Caco-2 (cell line): ENCODE results near the gene FCN3. TPM values are rescaled to one million over a fixed set of nuclear protein-coding genes. Genes with fewer than 3 reads are reported as not detected.

Experiments used
- BruUV-seq: library from RNA; stranded (reverse); fragments of 400-500 nt; replicated peaks from 2 replicates; lab custom pipeline; 2021; lab: Mats Ljungman, UMichigan
- CTCF ChIA-PET: fragments of 300-600 bp; sonication (Branson Sonifier 250); formaldehyde crosslinking; loops from one replicate; lab custom pipeline; 2022; ENCODE audit warnings: antibody characterized with exemption; lab: Charles Lee
- POLR2A ChIA-PET: fragments of 300-600 bp; sonication (Branson Sonifier 250); formaldehyde crosslinking; loops from one replicate; lab custom pipeline; 2022; ENCODE audit warnings: antibody characterized with exemption; lab: Charles Lee
- DNase-seq, 2 experiments: peaks; one replicate each; pipeline versions ENCODE4 v3.0.0 to v3.0.0-alpha.2; 2020 to 2022
- H3K27me3 ChIP-seq: replicated peaks from 2 replicates; pipeline ENCODE4 v1.6.0; 2011; ENCODE audit warnings: low read length; ENCODE audit not compliant: control insufficient read depth, insufficient read depth
- H3K36me3 ChIP-seq: 2 replicates; pipeline ENCODE4 v1.5.1; 2011; ENCODE audit warnings: low read length; ENCODE audit not compliant: control insufficient read depth, insufficient read depth
- H3K4me1 ChIP-seq: fragments of 250-450 bp; sonication (Bioruptor Pico); 2 replicates; pipeline ENCODE4 v1.5.1; 2020; ENCODE audit warnings: mild to moderate bottlenecking
- H3K4me3 ChIP-seq: 2 replicates; pipeline ENCODE4 v1.5.1; 2011; ENCODE audit warnings: low read depth, mild to moderate bottlenecking, control low read depth, low read length
- H3K9me3 ChIP-seq: fragments of 250-450 bp; sonication (Bioruptor Pico); 2 replicates; pipeline ENCODE4 v1.5.1; 2020; ENCODE audit warnings: mild to moderate bottlenecking, moderate library complexity
- H3K27ac Mint-ChIP-seq: one replicate; pipeline ENCODE4 v1.8.0; 2022; ENCODE audit warnings: mixed read lengths; ENCODE audit not compliant: unreplicated experiment
- H3K27me3 Mint-ChIP-seq: one replicate; pipeline ENCODE4 v1.8.0; 2022; ENCODE audit warnings: mixed read lengths; ENCODE audit not compliant: insufficient read depth, unreplicated experiment
- H3K36me3 Mint-ChIP-seq: one replicate; pipeline ENCODE4 v1.8.0; 2022; ENCODE audit warnings: mild to moderate bottlenecking, mixed read lengths; ENCODE audit not compliant: insufficient read depth, unreplicated experiment
- H3K4me1 Mint-ChIP-seq: one replicate; pipeline ENCODE4 v1.8.0; 2022; ENCODE audit warnings: low read depth, mixed read lengths; ENCODE audit not compliant: unreplicated experiment
- H3K4me3 Mint-ChIP-seq: one replicate; pipeline ENCODE4 v1.8.0; 2022; ENCODE audit warnings: mild to moderate bottlenecking, moderate library complexity, mixed read lengths; ENCODE audit not compliant: unreplicated experiment
- H3K9me3 Mint-ChIP-seq: one replicate; pipeline ENCODE4 v1.8.0; 2022; ENCODE audit warnings: mixed read lengths; ENCODE audit not compliant: unreplicated experiment
- CTCF ChIP-seq, 2 experiments: fragments of 200-600 bp in 1 of 2; IDR thresholded peaks; 1 replicate in 1 of 2; 2 replicates in 1 of 2; pipeline versions ENCODE4 v1.5.1 to v1.8.0; 2011 to 2022; ENCODE audit warnings: antibody characterized with exemption in 1 of 2, control low read depth in 1 of 2, inconsistent platforms in 1 of 2, low read depth in 1 of 2, low read length in 1 of 2, mild to moderate bottlenecking in 1 of 2, moderate library complexity in 1 of 2; ENCODE audit not compliant: insufficient read depth in 1 of 2, severe bottlenecking in 1 of 2, unreplicated experiment in 1 of 2
- intact Hi-C: fragments of 100-400 bp; cut with micrococcal nuclease; formaldehyde crosslinking; loops from one replicate; pipeline ENCODE4 v1.10.0; 2022; ENCODE audit not compliant: unreplicated experiment
- total RNA-seq: library from RNA; stranded (reverse); gene quantifications from 2 replicates; pipeline ENCODE4 v1.2.3, GENCODE V29; 2022

Gene FCN3
- total RNA-seq, 1 experiment from 2014 or later = not detected

GRCh38 chr1:27338751-27339150 lies 35.9 kb downstream of the FCN3 start:
- Mint-ChIP-seq H3K9me3 (no peaks in the 10 kb centered on the region), H3K27me3 (no peaks in the 10 kb centered on the region), H3K27ac (peak overlapping the region; percentile 86), H3K4me1 (peaks cover 22% of the 10 kb centered on the region), H3K36me3 (peaks cover 40% of the 10 kb centered on the region), H3K4me3 (no peak overlapping the region)
- BruUV-seq = no TSS peak
- Histone ChIP-seq H3K4me1 (peaks cover 21% of the 10 kb centered on the region), H3K4me3 (no peak overlapping the region), H3K9me3 (no peaks in the 10 kb centered on the region), H3K36me3 (peaks cover 1% of the 10 kb centered on the region; the same call in 1 of the 2 replicates), H3K27me3 (no peaks in the 10 kb centered on the region)
- ChIA-PET CTCF (no interaction called here), POLR2A (no interaction called here)
- no peak for TF ChIP-seq CTCF (IDR thresholded peaks at IDR 0.05; ENCODE audit: insufficient read depth in 1 of 2, low read depth in 1 of 2, low read length in 1 of 2, severe bottlenecking in 1 of 2, unreplicated experiment in 1 of 2)
- intact Hi-C loops = no loop called here
- DNase-seq = no peak

GRCh38 chr1:27336756-27337155 lies 37.9 kb downstream of the FCN3 start:
- Histone ChIP-seq H3K4me1 (peaks cover 10% of the 10 kb centered on the region; the same call in 1 of the 2 replicates), H3K36me3 (peaks cover 1% of the 10 kb centered on the region; the same call in 1 of the 2 replicates), H3K27me3 (no peaks in the 10 kb centered on the region), H3K9me3 (no peaks in the 10 kb centered on the region), H3K4me3 (no peak overlapping the region)
- no peak overlapping the region for H3K4me3 Mint-ChIP-seq
- peaks cover 12% of the 10 kb centered on the region for H3K4me1 Mint-ChIP-seq
- H3K27me3 Mint-ChIP-seq = no peaks in the 10 kb centered on the region
- BruUV-seq = no TSS peak
- CTCF ChIA-PET = no interaction called here
- POLR2A ChIA-PET = no interaction called here
- intact Hi-C loops = no loop called here
- no peaks in the 10 kb centered on the region for H3K9me3 Mint-ChIP-seq
- TF ChIP-seq CTCF (IDR thresholded peaks at IDR 0.05; ENCODE audit: insufficient read depth in 1 of 2, low read depth in 1 of 2, low read length in 1 of 2, severe bottlenecking in 1 of 2, unreplicated experiment in 1 of 2) = no peak
- DNase-seq = no peak
- H3K36me3 Mint-ChIP-seq = peaks cover 47% of the 10 kb centered on the region
- no peak overlapping the region for H3K27ac Mint-ChIP-seq

- TF ChIP-seq CTCF (IDR thresholded peaks at IDR 0.05; ENCODE audit: insufficient read depth in 1 of 2, low read depth in 1 of 2, low read length in 1 of 2, severe bottlenecking in 1 of 2, unreplicated experiment in 1 of 2) = no peak
- H3K9me3 Mint-ChIP-seq = no peaks in the 10 kb centered on the region
- H3K4me1 Mint-ChIP-seq = peaks cover 12% of the 10 kb centered on the region
- ChIA-PET CTCF (no interaction called here), POLR2A (no interaction called here)
- H3K9me3 ChIP-seq = no peaks in the 10 kb centered on the region
- H3K36me3 Mint-ChIP-seq = peaks cover 46% of the 10 kb centered on the region
- H3K4me3 ChIP-seq = no peak overlapping the region
- H3K4me3 Mint-ChIP-seq = no peak overlapping the region
- intact Hi-C loops = no loop called here
- H3K4me1 ChIP-seq = 0 out of 2 replicates have a peak, but pooled peaks cover 2% of the 10 kb centered on the region
- no peaks in the 10 kb centered on the region for H3K27me3 ChIP-seq
- no peak overlapping the region for H3K27ac Mint-ChIP-seq
- no peaks in the 10 kb centered on the region for H3K27me3 Mint-ChIP-seq
- DNase-seq = no peak
- no TSS peak for BruUV-seq
- H3K36me3 ChIP-seq = peaks cover 1% of the 10 kb centered on the region; the same call in 1 of the 2 replicates
These were observed 38.9 kb downstream of the FCN3 start for GRCh38 chr1:27335506-27336422.
